Natural killer cell (primary cell): ENCODE data around the gene L3MBTL4. TPM values are rescaled to one million over a fixed set of nuclear protein-coding genes. Genes with fewer than 3 reads are reported as not detected.

Source experiments
- ATAC-seq, 3 donors: fragments of 150-1000 bp in 2 of 3; fragments of 200-7000 bp in 1 of 3; cut with Tn5 transposase; 1 replicate in 1 of 3; 2 replicates in 2 of 3; pipeline ENCODE4 v1.10.0; 2021; ENCODE audit warnings: mild to moderate bottlenecking in 2 of 3, moderate library complexity in 2 of 3
- DNase-seq, 2 donors: peaks; one replicate each; pipeline versions ENCODE4 v3.0.0 to v3.0.0-alpha.2; 2013 to 2021; ENCODE audit warnings: mixed read lengths in 1 of 2
- H3K27ac ChIP-seq: one replicate; pipeline ENCODE4 v1.5.1; 2013; ENCODE audit warnings: mild to moderate bottlenecking, low read length
- H3K27me3 ChIP-seq: one replicate; pipeline ENCODE4 v1.6.1; 2013; ENCODE audit warnings: low read length; ENCODE audit not compliant: control insufficient read depth, insufficient read depth
- H3K36me3 ChIP-seq: one replicate; pipeline ENCODE4 v1.6.1; 2013; ENCODE audit warnings: low read length; ENCODE audit not compliant: control insufficient read depth, insufficient read depth
- H3K4me1 ChIP-seq: one replicate; pipeline ENCODE4 v1.6.1; 2013; ENCODE audit warnings: low read length; ENCODE audit not compliant: control insufficient read depth, insufficient read depth
- H3K4me3 ChIP-seq: one replicate; pipeline ENCODE4 v1.5.1; 2013; ENCODE audit warnings: low read length
- H3K9me3 ChIP-seq: one replicate; pipeline ENCODE4 v1.6.1; 2013; ENCODE audit warnings: low read length; ENCODE audit not compliant: control insufficient read depth, insufficient read depth
- H3K27ac Mint-ChIP-seq, 2 donors: one replicate each; pipeline ENCODE4 v1.8.0; 2022; ENCODE audit warnings: mild to moderate bottlenecking in 2 of 2, mixed read lengths in 2 of 2, moderate library complexity in 1 of 2
- H3K27me3 Mint-ChIP-seq, 2 donors: one replicate each; pipeline ENCODE4 v1.8.0; 2022; ENCODE audit warnings: low read depth in 2 of 2, mixed read lengths in 2 of 2
- H3K36me3 Mint-ChIP-seq: one replicate; pipeline ENCODE4 v1.8.0; 2022; ENCODE audit warnings: mixed read lengths
- H3K4me1 Mint-ChIP-seq, 2 donors: one replicate each; pipeline ENCODE4 v1.8.0; 2022; ENCODE audit warnings: mixed read lengths in 2 of 2
- H3K4me3 Mint-ChIP-seq: one replicate; pipeline ENCODE4 v1.8.0; 2022; ENCODE audit warnings: mild to moderate bottlenecking, moderate library complexity, mixed read lengths
- H3K9me3 Mint-ChIP-seq, 2 donors: one replicate each; pipeline ENCODE4 v1.8.0; 2022; ENCODE audit warnings: mixed read lengths in 2 of 2
- WGBS: methylation state at CpG from one replicate; pipeline ENCODE4 v1.1.7; 2013; ENCODE audit warnings: missing lambda C conversion rate; ENCODE audit not compliant: insufficient coverage; 5-methylcytosine and 5-hydroxymethylcytosine counted together
- intact Hi-C: fragments of 100-400 bp; cut with micrococcal nuclease; formaldehyde crosslinking; loops from one replicate; pipeline ENCODE4 v1.14.2; 2022
- total RNA-seq, 4 donors: library from RNA; stranded (reverse); fragments of 120-200 nt in 1 of 4; gene quantifications; one replicate each; pipeline versions ENCODE4 v1.2.3 to v1.2.4, GENCODE V29; 2013 to 2022
- TF ChIP-seq, protein P1 (sequence below): fragments of 200-600 bp; IDR thresholded peaks from one replicate; pipeline ENCODE4 v1.8.0; 2022; ENCODE audit warnings: antibody characterized with exemption

The L3MBTL4 gene
- total RNA-seq, 3 donors from 2014 or later (not counting 1 experiment from before 2014, with no cell fraction given) = 27.9 to 34.2 (median 30.0) TPM

- peak overlapping the region; percentile 86 for H3K4me3 Mint-ChIP-seq
- no peaks in the 10 kb centered on the region for H3K27me3 Mint-ChIP-seq
- H3K27ac Mint-ChIP-seq = peak overlapping the region; percentile 78 to 89
- H3K36me3 ChIP-seq = no peaks in the 10 kb centered on the region
- H3K4me3 ChIP-seq = no peak overlapping the region
- peak overlapping the region; percentile 60 for H3K27ac ChIP-seq
- no peaks in the 10 kb centered on the region for H3K9me3 ChIP-seq
- DNase-seq (peak in 1 of 2 donors; percentile 11), ATAC-seq (peak; percentile 82 to 94 (median 85))
- peaks cover 11% of the 10 kb centered on the region for H3K4me1 ChIP-seq
- H3K36me3 Mint-ChIP-seq = no peaks in the 10 kb centered on the region
- peaks cover 25 to 32% of the 10 kb centered on the region in 2 donors for H3K4me1 Mint-ChIP-seq
- TF ChIP-seq, protein P1, sequence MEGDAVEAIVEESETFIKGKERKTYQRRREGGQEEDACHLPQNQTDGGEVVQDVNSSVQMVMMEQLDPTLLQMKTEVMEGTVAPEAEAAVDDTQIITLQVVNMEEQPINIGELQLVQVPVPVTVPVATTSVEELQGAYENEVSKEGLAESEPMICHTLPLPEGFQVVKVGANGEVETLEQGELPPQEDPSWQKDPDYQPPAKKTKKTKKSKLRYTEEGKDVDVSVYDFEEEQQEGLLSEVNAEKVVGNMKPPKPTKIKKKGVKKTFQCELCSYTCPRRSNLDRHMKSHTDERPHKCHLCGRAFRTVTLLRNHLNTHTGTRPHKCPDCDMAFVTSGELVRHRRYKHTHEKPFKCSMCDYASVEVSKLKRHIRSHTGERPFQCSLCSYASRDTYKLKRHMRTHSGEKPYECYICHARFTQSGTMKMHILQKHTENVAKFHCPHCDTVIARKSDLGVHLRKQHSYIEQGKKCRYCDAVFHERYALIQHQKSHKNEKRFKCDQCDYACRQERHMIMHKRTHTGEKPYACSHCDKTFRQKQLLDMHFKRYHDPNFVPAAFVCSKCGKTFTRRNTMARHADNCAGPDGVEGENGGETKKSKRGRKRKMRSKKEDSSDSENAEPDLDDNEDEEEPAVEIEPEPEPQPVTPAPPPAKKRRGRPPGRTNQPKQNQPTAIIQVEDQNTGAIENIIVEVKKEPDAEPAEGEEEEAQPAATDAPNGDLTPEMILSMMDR = no peak
- intact Hi-C loops = no loop called here
- 13% methylated on average over 4 of the region's 4 CpGs for WGBS
- H3K9me3 Mint-ChIP-seq = no peaks in the 10 kb centered on the region
- H3K27me3 ChIP-seq = no peaks in the 10 kb centered on the region
Measured at GRCh38 chr18:6294148-6294784, 120.4 kb downstream of the L3MBTL4 start.

DNA sequence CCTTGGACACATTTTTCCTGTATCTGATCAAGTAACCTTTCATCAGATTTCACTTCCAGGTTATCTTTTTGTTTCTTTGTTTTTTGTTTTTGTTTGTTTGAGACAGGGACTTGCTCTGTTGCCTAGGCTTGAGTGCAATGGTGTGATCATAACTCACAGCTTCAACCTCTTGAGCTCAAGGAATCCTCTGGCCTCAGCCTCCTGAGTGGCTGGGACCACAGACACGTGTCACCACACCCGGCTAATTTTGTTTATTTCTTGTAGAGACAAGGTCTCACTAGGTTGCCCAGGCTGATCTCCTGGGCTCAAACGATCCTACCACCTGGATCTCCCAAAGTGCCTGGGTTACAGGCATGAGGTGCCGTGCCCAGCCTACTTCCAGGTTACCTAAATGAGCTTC lies 124.9 kb downstream of the L3MBTL4 start:
- DNase-seq (no peak), ATAC-seq (peak in 2 of 3 donors; percentile 60 to 63)
- Mint-ChIP-seq H3K4me1 (peaks cover 23 to 30% of the 10 kb centered on the region in 2 donors), H3K4me3 (no peak overlapping the region), H3K27me3 (no peaks in the 10 kb centered on the region), H3K36me3 (no peaks in the 10 kb centered on the region), H3K9me3 (no peaks in the 10 kb centered on the region), H3K27ac (peak overlapping the region; percentile 11 to 83)
- peaks cover 9% of the 10 kb centered on the region for H3K4me1 ChIP-seq
- TF ChIP-seq, protein P1 = no peak
- WGBS = 48% methylated on average over 4 of the region's 4 CpGs
- no peaks in the 10 kb centered on the region for H3K27me3 ChIP-seq
- H3K9me3 ChIP-seq = no peaks in the 10 kb centered on the region
- H3K36me3 ChIP-seq = no peaks in the 10 kb centered on the region
- H3K27ac ChIP-seq = no peak overlapping the region
- H3K4me3 ChIP-seq = no peak overlapping the region
- intact Hi-C loops = no loop called here

DNA sequence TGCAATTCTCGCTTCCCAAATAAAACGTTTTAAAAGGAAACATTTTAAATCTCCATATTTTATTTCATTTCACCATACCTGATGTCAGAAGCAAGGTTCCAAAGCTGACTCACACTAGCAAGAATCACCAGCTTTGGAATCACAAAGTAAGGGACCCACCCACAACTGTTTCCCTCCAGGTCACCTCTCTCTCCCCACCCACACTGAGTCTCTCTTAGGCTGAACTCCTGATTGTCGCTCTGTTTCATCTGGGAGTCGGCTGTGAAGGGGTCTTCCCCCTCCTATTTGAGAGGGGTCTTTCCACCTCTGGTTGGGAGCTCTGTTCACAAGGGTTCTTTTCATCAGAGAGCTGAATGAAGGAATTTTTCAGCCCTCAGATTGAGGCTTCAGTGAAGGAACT lies 128.1 kb downstream of the L3MBTL4 start:
- Histone ChIP-seq H3K4me1 (peaks cover 4% of the 10 kb centered on the region), H3K36me3 (no peaks in the 10 kb centered on the region), H3K27me3 (no peaks in the 10 kb centered on the region), H3K4me3 (no peak overlapping the region), H3K9me3 (no peaks in the 10 kb centered on the region), H3K27ac (no peak overlapping the region)
- Mint-ChIP-seq H3K4me1 (peaks cover 9% of the 10 kb centered on the region in 2 donors), H3K27me3 (no peaks in the 10 kb centered on the region), H3K9me3 (no peaks in the 10 kb centered on the region), H3K4me3 (no peak overlapping the region), H3K27ac (no peak overlapping the region), H3K36me3 (no peaks in the 10 kb centered on the region)
- intact Hi-C loops = no loop called here
- no peak for DNase-seq
- ATAC-seq = no peak
- WGBS = 88% methylated on average over 2 of the region's 4 CpGs
- TF ChIP-seq, protein P1 = no peak

GRCh38 chr18:6284761-6285160 lies 129.9 kb downstream of the L3MBTL4 start:
- WGBS = 97% methylated on average over 22 of the region's 22 CpGs
- TF ChIP-seq, protein P1 = no peak
- Histone ChIP-seq H3K27me3 (no peaks in the 10 kb centered on the region), H3K9me3 (no peaks in the 10 kb centered on the region), H3K4me1 (peaks cover under 1% of the 10 kb centered on the region), H3K36me3 (no peaks in the 10 kb centered on the region), H3K27ac (no peak overlapping the region), H3K4me3 (no peak overlapping the region)
- no peaks in the 10 kb centered on the region for H3K27me3 Mint-ChIP-seq
- no peak overlapping the region for H3K4me3 Mint-ChIP-seq
- no peaks in the 10 kb centered on the region for H3K36me3 Mint-ChIP-seq
- no peak overlapping the region for H3K27ac Mint-ChIP-seq
- ATAC-seq = peak in 1 of 3 donors; percentile 14
- peaks cover 5 to 9% of the 10 kb centered on the region in 2 donors for H3K4me1 Mint-ChIP-seq
- no peak for DNase-seq
- intact Hi-C loops = no loop called here
- no peaks in the 10 kb centered on the region for H3K9me3 Mint-ChIP-seq
